Adipocyte (in vitro differentiated cells): ENCODE measurements around the gene PMS1.

Source experiments
- DNase-seq: peaks from one replicate; pipeline ENCODE4 v3.0.0-alpha.2; 2015; ENCODE audit warnings: low read depth
- H3K27me3 ChIP-seq: replicated peaks from 2 replicates; pipeline ENCODE4 v1.7.0; 2013; ENCODE audit warnings: mild to moderate bottlenecking, low read length, moderate library complexity; ENCODE audit not compliant: control insufficient read depth, insufficient read depth
- H3K36me3 ChIP-seq: 2 replicates; pipeline ENCODE4 v1.7.0; 2013; ENCODE audit warnings: low read length, mild to moderate bottlenecking, moderate library complexity; ENCODE audit not compliant: control insufficient read depth, insufficient read depth, severe bottlenecking
- H3K4me1 ChIP-seq: 2 replicates; pipeline ENCODE4 v1.7.0; 2013; ENCODE audit warnings: mild to moderate bottlenecking, low read length, moderate library complexity; ENCODE audit not compliant: control insufficient read depth, insufficient read depth
- H3K4me3 ChIP-seq: 2 replicates; pipeline ENCODE4 v1.7.0; 2013; ENCODE audit warnings: mild to moderate bottlenecking, low read length, moderate library complexity
- H3K9ac ChIP-seq: 2 replicates; pipeline ENCODE4 v1.7.0; 2013; ENCODE audit warnings: mild to moderate bottlenecking, low read length, moderate library complexity
- H3K9me3 ChIP-seq: 2 replicates; pipeline ENCODE4 v1.7.0; 2013; ENCODE audit warnings: mild to moderate bottlenecking, low read length, moderate library complexity; ENCODE audit not compliant: control insufficient read depth

The PMS1 gene

DNA sequence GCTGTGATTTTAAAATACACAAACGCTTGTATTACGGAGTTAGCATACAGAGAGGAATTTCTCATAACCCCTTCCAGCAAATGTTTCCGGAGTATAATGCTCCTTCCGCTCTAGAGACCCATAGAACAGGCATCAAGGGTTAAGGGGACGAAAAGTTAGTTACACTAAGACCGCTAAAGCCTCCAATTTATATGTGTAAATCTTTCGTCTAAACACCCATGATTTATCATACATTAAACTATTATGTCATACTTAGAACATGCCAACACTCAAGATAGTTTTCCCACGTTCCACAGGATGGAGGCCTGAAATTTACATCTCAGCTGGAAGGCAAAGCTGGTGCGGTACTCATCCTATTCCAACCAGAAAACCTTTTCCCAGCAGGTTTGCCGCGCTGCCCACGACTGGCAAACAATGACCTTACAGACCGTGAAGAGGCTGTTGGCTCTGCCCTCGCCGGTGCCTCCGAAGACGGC lies 761 bp upstream of the PMS1 start:
- Histone ChIP-seq H3K27me3 (no peaks in the 10 kb centered on the region), H3K4me3 (peak overlapping the region; percentile 95), H3K4me1 (peaks cover 18% of the 10 kb centered on the region), H3K9ac (peak overlapping the region; percentile 98), H3K36me3 (peaks cover 36% of the 10 kb centered on the region), H3K9me3 (no peaks in the 10 kb centered on the region)
- peak; percentile 70 for DNase-seq

DNA sequence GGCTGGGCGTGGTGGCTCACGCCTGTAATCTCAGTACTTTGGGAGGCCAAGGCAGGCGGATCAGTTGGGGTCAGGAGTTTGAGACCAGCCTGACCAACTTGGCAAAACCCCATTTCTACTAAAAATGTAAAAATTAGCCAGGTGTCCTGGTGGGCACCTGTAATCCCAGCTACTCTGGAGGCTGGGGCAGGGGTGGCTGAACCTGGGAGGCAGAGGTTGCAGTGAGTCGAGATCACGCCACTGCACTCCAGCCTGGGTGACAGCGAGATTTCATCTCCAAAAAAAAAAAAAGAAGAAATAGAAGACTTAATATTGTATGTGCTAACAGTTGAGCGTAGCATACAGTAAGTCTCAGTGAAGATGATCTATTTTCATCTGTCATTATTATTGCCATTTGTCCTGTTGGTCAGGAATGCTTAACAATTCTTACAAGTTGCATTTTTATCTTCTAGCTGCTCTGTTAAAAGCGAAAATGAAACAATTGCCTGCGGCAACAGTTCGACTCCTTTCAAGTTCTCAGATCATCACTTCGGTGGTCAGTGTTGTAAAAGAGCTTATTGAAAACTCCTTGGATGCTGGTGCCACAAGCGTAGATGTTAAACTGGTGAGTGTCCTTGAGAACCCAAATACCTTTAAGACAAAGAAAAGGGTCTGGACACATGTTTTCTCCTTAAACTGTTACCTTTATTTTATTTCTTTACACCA lies 7.2 kb downstream of the PMS1 start:
- no peaks in the 10 kb centered on the region for H3K27me3 ChIP-seq
- no peak overlapping the region for H3K4me3 ChIP-seq
- no peak overlapping the region for H3K9ac ChIP-seq
- no peaks in the 10 kb centered on the region for H3K9me3 ChIP-seq
- no peaks in the 10 kb centered on the region for H3K4me1 ChIP-seq
- peaks cover 57% of the 10 kb centered on the region for H3K36me3 ChIP-seq
- DNase-seq, result no peak

DNA sequence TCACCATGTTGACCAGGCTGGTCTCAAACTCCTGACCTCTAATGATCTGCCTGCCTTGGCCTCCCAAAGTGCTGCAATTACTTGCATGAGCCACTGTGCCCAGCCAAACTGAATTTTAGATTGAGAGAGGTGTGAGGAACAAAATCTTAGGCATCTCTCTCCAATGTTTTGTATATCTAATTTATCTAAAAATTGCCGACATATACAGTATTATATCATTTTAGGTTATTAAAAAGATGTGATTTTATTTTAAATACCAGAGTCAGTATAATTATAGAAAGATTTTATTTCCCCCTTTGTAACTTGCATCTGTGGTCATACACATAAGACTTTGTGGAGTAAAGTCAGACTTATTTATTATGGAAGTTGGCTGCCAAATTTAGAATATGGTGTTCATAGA lies 10.1 kb downstream of the PMS1 start:
- no peaks in the 10 kb centered on the region for H3K9me3 ChIP-seq
- DNase-seq, result no peak
- H3K36me3 ChIP-seq, result peaks cover 53% of the 10 kb centered on the region
- H3K4me1 ChIP-seq, result peaks cover 13% of the 10 kb centered on the region
- no peak overlapping the region for H3K4me3 ChIP-seq
- no peaks in the 10 kb centered on the region for H3K27me3 ChIP-seq
- H3K9ac ChIP-seq, result no peak overlapping the region

GRCh38 chr2:189797902-189798301 lies 13.7 kb downstream of the PMS1 start:
- Histone ChIP-seq H3K27me3 (no peaks in the 10 kb centered on the region), H3K9ac (peak overlapping the region; percentile 18), H3K9me3 (no peaks in the 10 kb centered on the region), H3K4me1 (peaks cover 20% of the 10 kb centered on the region), H3K36me3 (peaks cover 56% of the 10 kb centered on the region), H3K4me3 (no peak overlapping the region)
- DNase-seq, result no peak

GRCh38 chr2:189798312-189799029 lies 14.2 kb downstream of the PMS1 start:
- no peaks in the 10 kb centered on the region for H3K27me3 ChIP-seq
- no peaks in the 10 kb centered on the region for H3K9me3 ChIP-seq
- peaks cover 50% of the 10 kb centered on the region for H3K36me3 ChIP-seq
- peaks cover 23% of the 10 kb centered on the region for H3K4me1 ChIP-seq
- no peak overlapping the region for H3K4me3 ChIP-seq
- H3K9ac ChIP-seq, result peak overlapping the region; percentile 18
- DNase-seq, result peak; percentile 85

DNA sequence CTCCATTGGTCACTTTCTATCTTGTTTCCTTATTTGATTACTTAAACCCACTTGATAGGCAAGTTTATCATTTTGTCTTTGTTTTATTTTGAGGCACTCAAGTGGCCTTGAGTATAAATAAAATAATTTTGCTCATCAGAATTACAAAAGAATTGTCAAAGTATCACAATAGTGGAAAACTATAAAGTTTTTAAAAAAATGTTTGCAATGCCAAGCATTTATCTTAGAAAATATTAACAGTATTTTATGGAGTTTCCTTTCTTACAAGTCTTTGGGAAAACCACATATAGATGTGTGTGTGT lies 14.7 kb downstream of the PMS1 start:
- H3K36me3 ChIP-seq, result peaks cover 45% of the 10 kb centered on the region
- H3K4me3 ChIP-seq, result no peak overlapping the region
- no peak for DNase-seq
- no peaks in the 10 kb centered on the region for H3K9me3 ChIP-seq
- peaks cover 28% of the 10 kb centered on the region for H3K4me1 ChIP-seq
- H3K9ac ChIP-seq, result no peak overlapping the region
- H3K27me3 ChIP-seq, result no peaks in the 10 kb centered on the region

DNA sequence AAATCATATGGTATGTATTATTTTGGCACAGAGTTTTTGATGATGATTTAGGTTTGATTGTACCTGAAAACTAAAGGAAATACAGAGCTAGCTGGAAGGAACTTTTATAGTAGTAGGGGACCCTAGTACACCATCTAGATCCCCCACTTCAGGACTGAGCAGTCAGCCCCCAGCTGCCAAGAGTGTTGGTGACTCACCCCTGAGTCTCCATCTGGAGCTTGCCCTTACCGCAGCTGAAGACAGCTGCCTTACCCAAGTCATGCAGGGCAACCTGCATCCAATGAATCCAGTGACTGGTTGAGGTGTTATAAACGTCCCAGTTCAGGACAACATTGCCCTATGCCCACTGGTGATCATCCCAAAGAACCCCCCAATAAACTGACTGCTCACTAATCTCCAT lies 15.3 kb downstream of the PMS1 start:
- H3K9me3 ChIP-seq, result no peaks in the 10 kb centered on the region
- no peak overlapping the region for H3K9ac ChIP-seq
- peaks cover 43% of the 10 kb centered on the region for H3K36me3 ChIP-seq
- H3K4me3 ChIP-seq, result no peak overlapping the region
- no peaks in the 10 kb centered on the region for H3K27me3 ChIP-seq
- peak; percentile 68 for DNase-seq
- peaks cover 31% of the 10 kb centered on the region for H3K4me1 ChIP-seq

GRCh38 chr2:189802396-189802912 lies 18.2 kb downstream of the PMS1 start:
- Histone ChIP-seq H3K36me3 (peaks cover 39% of the 10 kb centered on the region), H3K4me1 (peaks cover 31% of the 10 kb centered on the region)
- DNase-seq, result no peak

DNA sequence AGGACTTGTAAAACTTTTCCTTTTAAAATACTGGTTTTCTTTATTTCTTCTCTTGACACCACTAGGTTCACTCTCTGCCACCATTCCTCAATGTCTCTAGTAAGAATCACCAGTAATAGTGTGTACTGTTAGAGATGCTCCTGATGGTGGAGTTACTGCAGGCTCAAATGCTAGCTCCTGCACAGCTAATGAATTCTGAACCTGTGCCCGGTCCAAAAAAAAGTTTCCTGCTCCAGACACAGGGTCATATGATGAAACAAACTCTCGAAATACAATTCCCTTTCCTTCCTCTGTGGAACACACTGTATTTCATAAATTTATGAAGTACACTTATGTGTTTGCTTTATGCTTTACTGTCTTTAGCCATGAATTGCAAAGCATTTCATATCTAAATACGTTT lies 19.2 kb downstream of the PMS1 start:
- no peaks in the 10 kb centered on the region for H3K27me3 ChIP-seq
- no peak overlapping the region for H3K9ac ChIP-seq
- no peak for DNase-seq
- H3K36me3 ChIP-seq, result peaks cover 41% of the 10 kb centered on the region
- H3K9me3 ChIP-seq, result no peaks in the 10 kb centered on the region
- peaks cover 27% of the 10 kb centered on the region for H3K4me1 ChIP-seq
- H3K4me3 ChIP-seq, result no peak overlapping the region

More at GRCh38 chr2:189802396-189802912, 18.2 kb downstream of the PMS1 start:
- no peak overlapping the region for H3K4me3 ChIP-seq
- H3K9me3 ChIP-seq, result no peaks in the 10 kb centered on the region
- no peaks in the 10 kb centered on the region for H3K27me3 ChIP-seq
- H3K9ac ChIP-seq, result no peak overlapping the region

- Histone ChIP-seq H3K36me3 (peaks cover 21% of the 10 kb centered on the region), H3K9ac (no peak overlapping the region)
These were observed 34.2 kb downstream of the PMS1 start for GRCh38 chr2:189818249-189819038.

DNA sequence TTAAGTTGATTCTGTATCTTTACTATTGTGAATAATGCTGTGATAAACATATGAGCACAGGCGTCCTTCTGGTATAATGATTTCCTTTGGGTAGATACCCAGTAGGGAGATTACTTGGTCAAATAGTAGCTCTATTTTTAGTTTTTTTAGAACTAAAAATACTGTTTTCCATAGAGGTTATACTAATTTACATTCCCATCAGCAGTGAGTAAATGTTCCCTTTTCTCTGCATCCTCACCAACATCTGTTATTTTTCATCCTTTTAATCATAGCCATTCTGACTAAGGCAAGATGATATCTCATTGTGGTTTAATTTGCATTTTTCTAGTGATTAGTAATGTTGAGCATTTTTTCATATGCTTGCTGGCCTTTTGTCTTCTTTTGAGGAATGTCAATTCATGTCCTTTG lies 35.1 kb downstream of the PMS1 start:
- peak; percentile 78 for DNase-seq
- peaks cover 19% of the 10 kb centered on the region for H3K36me3 ChIP-seq
- H3K4me3 ChIP-seq, result no peak overlapping the region

More at GRCh38 chr2:189818249-189819038, 34.2 kb downstream of the PMS1 start:
- H3K27me3 ChIP-seq, result no peaks in the 10 kb centered on the region
- DNase-seq, result no peak
- H3K4me1 ChIP-seq, result peaks cover 17% of the 10 kb centered on the region
- H3K9me3 ChIP-seq, result peaks cover 7% of the 10 kb centered on the region
- no peak overlapping the region for H3K4me3 ChIP-seq

More for the DNA sequence above, 35.1 kb downstream of the PMS1 start:
- no peaks in the 10 kb centered on the region for H3K27me3 ChIP-seq
- peaks cover 7% of the 10 kb centered on the region for H3K9me3 ChIP-seq
- H3K9ac ChIP-seq, result no peak overlapping the region
- peaks cover 17% of the 10 kb centered on the region for H3K4me1 ChIP-seq
